Posterior cingulate gyrus (tissue), 11 donors: ENCODE data around the gene PLP2.
"Not testable (repeated sequence)": the region's sequence is repeated elsewhere in the genome, so short reads cannot be mapped to it uniquely, and the experiment has no call there.

Source experiments
- DNase-seq, 10 donors: peaks; one replicate each; pipeline versions ENCODE4 v3.0.0 to v3.0.0-alpha.2; 2020 to 2021; ENCODE audit warnings: mixed read lengths in 3 of 10
- intact Hi-C: fragments of 100-400 bp; cut with DNase I; formaldehyde crosslinking; loops from one replicate; pipeline ENCODE4 v1.15.1; 2023

Gene PLP2

GRCh38 chrX:49171752-49172279 is at the start of gene PLP2:
Gene PLP2 (plus strand): TSS chrX:49171898. CDS start chrX:49172001, 103 bp downstream.
- intact Hi-C loops, result no loop called here
- peak in 1 of 10 donors; percentile 77 for DNase-seq

- DNase-seq, result peak in 1 of 10 donors; percentile 53
- intact Hi-C loops, result no loop called here
These were observed 49.2 kb upstream of the PLP2 start for GRCh38 chrX:49122499-49122898.

- intact Hi-C loops, result not testable (repeated sequence)
- peak in 1 of 10 donors; percentile 39 for DNase-seq
These were observed 43.9 kb upstream of the PLP2 start for GRCh38 chrX:49127742-49128258.

GRCh38 chrX:49129427-49129826 is 42.3 kb upstream of the PLP2 start:
- intact Hi-C loops, result no loop called here
- peak in 1 of 10 donors; percentile 4 for DNase-seq

GRCh38 chrX:49132275-49132674 is 39.4 kb upstream of the PLP2 start:
- intact Hi-C loops, DNase-seq: not testable (repeated sequence)

GRCh38 chrX:49133759-49134158 is 37.9 kb upstream of the PLP2 start:
- no peak for DNase-seq
- intact Hi-C loops, result no loop called here

- intact Hi-C loops, result no loop called here
- no peak for DNase-seq
These were observed 34.2 kb upstream of the PLP2 start for GRCh38 chrX:49137492-49137891.

GRCh38 chrX:49139713-49140112 is 32.0 kb upstream of the PLP2 start:
- no peak for DNase-seq

GRCh38 chrX:49142264-49142663 is 29.4 kb upstream of the PLP2 start:
- peak in 1 of 10 donors; percentile 30 for DNase-seq

More at GRCh38 chrX:49139713-49140112, 32.0 kb upstream of the PLP2 start:
- intact Hi-C loops, result no loop called here

GRCh38 chrX:49143154-49143553 is 28.5 kb upstream of the PLP2 start:
- intact Hi-C loops, DNase-seq: not testable (repeated sequence)

More at GRCh38 chrX:49142264-49142663, 29.4 kb upstream of the PLP2 start:
- intact Hi-C loops, result not testable (repeated sequence)

GRCh38 chrX:49147282-49147681 is 24.4 kb upstream of the PLP2 start:
- intact Hi-C loops, result no loop called here
- no peak for DNase-seq

- DNase-seq, result no peak
- intact Hi-C loops, result no loop called here
These were observed 23.8 kb upstream of the PLP2 start for GRCh38 chrX:49147936-49148335.

GRCh38 chrX:49148390-49149100 is 23.2 kb upstream of the PLP2 start:
- DNase-seq, intact Hi-C loops: not testable (repeated sequence)

- intact Hi-C loops, DNase-seq: not testable (repeated sequence)
These were observed 22.4 kb upstream of the PLP2 start for GRCh38 chrX:49149291-49149690.

GRCh38 chrX:49153467-49153866 is 18.2 kb upstream of the PLP2 start:
- no peak for DNase-seq

GRCh38 chrX:49155243-49155899 is 16.3 kb upstream of the PLP2 start:
- peak in 2 of 10 donors; percentile 12 to 81 for DNase-seq
- intact Hi-C loops, result no loop called here

More at GRCh38 chrX:49153467-49153866, 18.2 kb upstream of the PLP2 start:
- intact Hi-C loops, result no loop called here

- intact Hi-C loops, result no loop called here
- DNase-seq, result peak; percentile 70 to 98 (median 84)
These were observed 15.5 kb upstream of the PLP2 start for GRCh38 chrX:49155900-49156837.

GRCh38 chrX:49157194-49157593 is 14.5 kb upstream of the PLP2 start:
- intact Hi-C loops, result no loop called here
- DNase-seq, result peak in 1 of 10 donors; percentile 14

- DNase-seq, result no peak
- intact Hi-C loops, result no loop called here
These were observed 10.8 kb upstream of the PLP2 start for GRCh38 chrX:49160908-49161307.

GRCh38 chrX:49161632-49162031 is 10.1 kb upstream of the PLP2 start:
- DNase-seq, result peak in 1 of 10 donors; percentile 17
- intact Hi-C loops, result no loop called here
